ENCODE measurements around the gene CFAP74.

GRCh38 chr1:2009101-2010053 is 5.8 kb upstream of the CFAP74 start:
- no peak for TF ChIP-seq POLR2A (IDR thresholded peaks at IDR 0.05; ENCODE audit: low read depth, low read length)
- no peak for TF ChIP-seq POLR2AphosphoS5 (IDR thresholded peaks at IDR 0.05; ENCODE audit: low read depth, low read length)

All from GM12892 (cell line).